Measurements from ENCODE around the gene PKN1. TPM values are rescaled to one million over a fixed set of nuclear protein-coding genes. Genes with fewer than 3 reads are reported as not detected.

The PKN1 gene
- total RNA-seq, 1 experiment from 2014 or later, result 138 TPM

DNA sequence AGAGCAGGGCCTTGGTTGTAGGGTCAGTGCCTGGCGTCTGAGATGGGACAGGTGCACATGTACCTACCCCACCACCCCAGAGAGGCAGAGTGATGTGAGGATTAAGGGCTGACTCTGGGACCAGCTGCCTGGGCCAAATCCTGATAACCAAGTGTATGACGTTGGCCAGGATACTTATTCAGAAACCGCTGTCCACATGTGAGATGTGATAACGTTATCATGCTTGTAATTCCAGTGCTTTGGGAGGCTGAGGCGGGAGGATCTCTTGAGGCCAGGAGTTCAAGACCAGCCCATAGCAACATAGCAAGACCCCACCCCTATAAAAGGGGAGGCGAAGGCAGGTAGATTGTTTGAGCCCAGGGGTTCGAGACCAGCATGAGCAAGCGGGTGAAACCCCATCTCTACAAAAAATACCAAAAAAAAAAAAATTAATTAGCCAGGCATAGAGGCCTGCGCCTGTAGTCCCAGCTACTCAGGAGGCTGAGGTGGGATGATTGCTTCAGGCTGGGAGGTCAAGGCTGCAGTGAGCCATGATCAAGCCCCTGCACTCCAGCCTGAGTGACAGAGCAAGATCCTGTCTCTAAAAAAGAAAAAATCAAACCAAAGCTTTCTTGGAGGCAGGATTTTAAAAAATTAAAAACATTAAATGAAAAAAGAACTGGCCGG, 41.8 kb upstream of the PKN1 start:
- H3K27me3 Mint-ChIP-seq (ENCODE audit: unreplicated experiment), result no peaks in the 10 kb centered on the region
- CTCF ChIA-PET, result no interaction called here
- H3K4me3 Mint-ChIP-seq (ENCODE audit: low read depth, unreplicated experiment), result no peak overlapping the region
- peaks cover 22% of the 10 kb centered on the region for H3K36me3 Mint-ChIP-seq (ENCODE audit: insufficient read depth, unreplicated experiment)
- H3K27ac Mint-ChIP-seq (ENCODE audit: unreplicated experiment), result no peak overlapping the region
- TF ChIP-seq, protein P1, sequence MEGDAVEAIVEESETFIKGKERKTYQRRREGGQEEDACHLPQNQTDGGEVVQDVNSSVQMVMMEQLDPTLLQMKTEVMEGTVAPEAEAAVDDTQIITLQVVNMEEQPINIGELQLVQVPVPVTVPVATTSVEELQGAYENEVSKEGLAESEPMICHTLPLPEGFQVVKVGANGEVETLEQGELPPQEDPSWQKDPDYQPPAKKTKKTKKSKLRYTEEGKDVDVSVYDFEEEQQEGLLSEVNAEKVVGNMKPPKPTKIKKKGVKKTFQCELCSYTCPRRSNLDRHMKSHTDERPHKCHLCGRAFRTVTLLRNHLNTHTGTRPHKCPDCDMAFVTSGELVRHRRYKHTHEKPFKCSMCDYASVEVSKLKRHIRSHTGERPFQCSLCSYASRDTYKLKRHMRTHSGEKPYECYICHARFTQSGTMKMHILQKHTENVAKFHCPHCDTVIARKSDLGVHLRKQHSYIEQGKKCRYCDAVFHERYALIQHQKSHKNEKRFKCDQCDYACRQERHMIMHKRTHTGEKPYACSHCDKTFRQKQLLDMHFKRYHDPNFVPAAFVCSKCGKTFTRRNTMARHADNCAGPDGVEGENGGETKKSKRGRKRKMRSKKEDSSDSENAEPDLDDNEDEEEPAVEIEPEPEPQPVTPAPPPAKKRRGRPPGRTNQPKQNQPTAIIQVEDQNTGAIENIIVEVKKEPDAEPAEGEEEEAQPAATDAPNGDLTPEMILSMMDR (IDR thresholded peaks at IDR 0.05; ENCODE audit: unreplicated experiment), result no peak
- H3K9me3 Mint-ChIP-seq (ENCODE audit: low read depth, unreplicated experiment), result no peaks in the 10 kb centered on the region
- BruUV-seq (replicated peaks), result no TSS peak
- no peak for DNase-seq
- intact Hi-C loops (cut with micrococcal nuclease; ENCODE audit: unreplicated experiment), result no loop called here
- H3K4me1 Mint-ChIP-seq (ENCODE audit: low read depth, unreplicated experiment), result no peaks in the 10 kb centered on the region

DNA sequence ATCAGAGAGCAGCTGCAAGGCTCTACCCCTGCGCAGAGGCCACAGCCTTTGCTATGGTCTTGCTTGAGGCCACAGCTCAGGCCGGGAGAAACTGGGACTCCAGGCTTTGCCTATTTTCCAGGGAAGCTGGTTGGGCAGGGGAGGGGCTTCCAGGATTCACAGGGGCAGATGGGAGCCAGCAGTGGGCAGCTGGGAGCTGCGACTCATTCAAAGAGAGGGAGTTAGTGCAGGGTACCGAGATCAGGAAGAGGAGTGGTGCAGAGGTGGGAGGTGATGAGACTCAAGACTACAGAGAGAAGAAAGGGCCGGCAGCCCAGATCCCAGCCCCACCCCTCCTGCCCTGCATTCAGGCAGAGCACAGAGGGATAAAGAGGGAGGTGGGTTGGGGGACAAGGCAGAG, 39.8 kb upstream of the PKN1 start:
- BruUV-seq (replicated peaks), result no TSS peak
- H3K27ac Mint-ChIP-seq (ENCODE audit: unreplicated experiment), result no peak overlapping the region
- no peak for DNase-seq
- H3K36me3 Mint-ChIP-seq (ENCODE audit: insufficient read depth, unreplicated experiment), result peaks cover 33% of the 10 kb centered on the region
- no peaks in the 10 kb centered on the region for H3K9me3 Mint-ChIP-seq (ENCODE audit: low read depth, unreplicated experiment)
- H3K4me1 Mint-ChIP-seq (ENCODE audit: low read depth, unreplicated experiment), result no peaks in the 10 kb centered on the region
- H3K27me3 Mint-ChIP-seq (ENCODE audit: unreplicated experiment), result no peaks in the 10 kb centered on the region
- H3K4me3 Mint-ChIP-seq (ENCODE audit: low read depth, unreplicated experiment), result no peak overlapping the region
- CTCF ChIA-PET, result interaction anchor here (0.8 kb wide), 1 partner anchor 389 kb away, joined by 3 read pairs; no protein-coding TSS in a partner anchor
- TF ChIP-seq, protein P1 (IDR thresholded peaks at IDR 0.05; ENCODE audit: unreplicated experiment), result no peak
- intact Hi-C loops (cut with micrococcal nuclease; ENCODE audit: unreplicated experiment), result no loop called here

DNA sequence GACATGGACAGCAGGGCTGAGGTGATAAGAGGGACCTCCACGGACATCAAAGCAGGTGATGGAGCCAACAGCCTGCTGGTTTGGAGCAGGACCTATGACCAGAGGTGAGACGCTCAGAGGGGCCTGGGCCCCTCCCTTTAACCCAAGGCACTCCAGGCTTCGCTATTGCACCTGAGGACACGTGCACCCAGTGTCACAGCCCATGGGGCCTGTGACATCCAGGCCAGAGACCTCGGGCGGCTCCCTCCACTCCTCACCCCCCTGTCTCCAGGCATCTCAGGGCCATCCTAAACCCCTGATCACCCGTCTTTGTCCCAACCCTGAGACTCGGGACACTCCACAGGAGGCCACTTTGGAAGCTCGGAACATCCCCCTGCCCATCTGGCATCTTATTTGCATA, 38.9 kb upstream of the PKN1 start:
- H3K4me3 Mint-ChIP-seq (ENCODE audit: low read depth, unreplicated experiment), result no peak overlapping the region
- CTCF ChIA-PET, result no interaction called here
- BruUV-seq (replicated peaks), result no TSS peak
- H3K27me3 Mint-ChIP-seq (ENCODE audit: unreplicated experiment), result no peaks in the 10 kb centered on the region
- peaks cover 34% of the 10 kb centered on the region for H3K36me3 Mint-ChIP-seq (ENCODE audit: insufficient read depth, unreplicated experiment)
- intact Hi-C loops (cut with micrococcal nuclease; ENCODE audit: unreplicated experiment), result no loop called here
- H3K27ac Mint-ChIP-seq (ENCODE audit: unreplicated experiment), result no peak overlapping the region
- H3K4me1 Mint-ChIP-seq (ENCODE audit: low read depth, unreplicated experiment), result no peaks in the 10 kb centered on the region
- TF ChIP-seq, protein P1 (IDR thresholded peaks at IDR 0.05; ENCODE audit: unreplicated experiment), result no peak
- no peak for DNase-seq
- H3K9me3 Mint-ChIP-seq (ENCODE audit: low read depth, unreplicated experiment), result no peaks in the 10 kb centered on the region

DNA sequence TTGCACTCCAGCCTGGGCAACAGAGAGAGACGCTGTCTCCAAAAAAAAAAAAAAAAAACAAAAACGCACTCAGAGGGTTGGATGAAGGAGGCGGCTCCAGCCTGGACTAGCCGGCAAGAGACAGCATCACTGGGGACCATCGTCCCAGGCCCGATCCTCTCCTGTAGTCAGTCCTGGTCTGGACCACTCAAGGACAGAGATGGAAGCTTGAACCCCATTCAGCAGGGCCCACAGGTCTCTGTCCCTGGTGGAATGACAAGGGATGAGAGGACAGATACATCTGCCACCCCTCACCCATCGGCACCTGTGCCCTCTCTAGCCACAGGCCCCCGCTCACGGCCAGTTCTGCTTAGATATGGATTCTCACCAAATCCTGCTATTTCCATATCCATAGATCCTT, 37.8 kb upstream of the PKN1 start:
- H3K27ac Mint-ChIP-seq (ENCODE audit: unreplicated experiment), result no peak overlapping the region
- CTCF ChIA-PET, result no interaction called here
- H3K4me1 Mint-ChIP-seq (ENCODE audit: low read depth, unreplicated experiment), result no peaks in the 10 kb centered on the region

More for the DNA sequence above, 37.8 kb upstream of the PKN1 start:
- TF ChIP-seq, protein P1 (IDR thresholded peaks at IDR 0.05; ENCODE audit: unreplicated experiment), result no peak
- Mint-ChIP-seq H3K36me3 (ENCODE audit: insufficient read depth, unreplicated experiment) (peaks cover 34% of the 10 kb centered on the region), H3K4me3 (ENCODE audit: low read depth, unreplicated experiment) (no peak overlapping the region), H3K27me3 (ENCODE audit: unreplicated experiment) (no peaks in the 10 kb centered on the region), H3K9me3 (ENCODE audit: low read depth, unreplicated experiment) (no peaks in the 10 kb centered on the region)
- BruUV-seq (replicated peaks), result no TSS peak
- intact Hi-C loops (cut with micrococcal nuclease; ENCODE audit: unreplicated experiment), result no loop called here
- no peak for DNase-seq

Measured in Calu3 (cell line).